ENCODE measurements around the gene PRDM16.

DNA sequence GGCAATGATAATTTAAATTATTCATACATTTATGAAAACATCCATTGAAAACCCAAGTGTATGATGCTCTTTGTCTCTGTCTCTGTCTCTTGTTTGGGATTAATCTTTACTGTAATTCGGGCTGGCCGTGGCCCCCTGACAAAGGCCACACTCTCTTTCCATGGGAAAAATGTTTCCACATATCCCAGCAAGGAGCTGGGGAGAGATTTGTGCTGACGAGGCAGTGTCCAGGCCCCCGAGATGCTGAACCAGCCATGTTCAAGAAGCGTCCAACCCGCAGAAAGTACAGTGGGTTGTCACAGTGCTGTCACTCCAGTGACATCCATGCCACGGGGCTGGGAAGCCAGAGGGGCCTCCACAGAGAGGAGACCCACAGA, 147.0 kb downstream of the PRDM16 start:
- TF ChIP-seq, protein P1, sequence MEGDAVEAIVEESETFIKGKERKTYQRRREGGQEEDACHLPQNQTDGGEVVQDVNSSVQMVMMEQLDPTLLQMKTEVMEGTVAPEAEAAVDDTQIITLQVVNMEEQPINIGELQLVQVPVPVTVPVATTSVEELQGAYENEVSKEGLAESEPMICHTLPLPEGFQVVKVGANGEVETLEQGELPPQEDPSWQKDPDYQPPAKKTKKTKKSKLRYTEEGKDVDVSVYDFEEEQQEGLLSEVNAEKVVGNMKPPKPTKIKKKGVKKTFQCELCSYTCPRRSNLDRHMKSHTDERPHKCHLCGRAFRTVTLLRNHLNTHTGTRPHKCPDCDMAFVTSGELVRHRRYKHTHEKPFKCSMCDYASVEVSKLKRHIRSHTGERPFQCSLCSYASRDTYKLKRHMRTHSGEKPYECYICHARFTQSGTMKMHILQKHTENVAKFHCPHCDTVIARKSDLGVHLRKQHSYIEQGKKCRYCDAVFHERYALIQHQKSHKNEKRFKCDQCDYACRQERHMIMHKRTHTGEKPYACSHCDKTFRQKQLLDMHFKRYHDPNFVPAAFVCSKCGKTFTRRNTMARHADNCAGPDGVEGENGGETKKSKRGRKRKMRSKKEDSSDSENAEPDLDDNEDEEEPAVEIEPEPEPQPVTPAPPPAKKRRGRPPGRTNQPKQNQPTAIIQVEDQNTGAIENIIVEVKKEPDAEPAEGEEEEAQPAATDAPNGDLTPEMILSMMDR (IDR thresholded peaks at IDR 0.05; ENCODE audit: low read length), result no peak
- no peak for TF ChIP-seq EZH2phosphoT487 (IDR thresholded peaks at IDR 0.05; ENCODE audit: low read length)
- no peak for TF ChIP-seq EZH2 (optimal IDR thresholded peaks at IDR 0.05; ENCODE audit: low read depth, low read length)
